Activated naive CD4-positive, alpha-beta T cell treated with Interleukin-2 at 50 U/mL for 16 hours (primary cell): ENCODE results near the gene ARSB.
"Not testable (repeated sequence)": the region's sequence is repeated elsewhere in the genome, so short reads cannot be mapped to it uniquely, and the experiment has no call there.

Experiments
- DNase-seq: peaks from one replicate; pipeline ENCODE4 v3.0.0-alpha.2; 2020

The ARSB gene

DNA sequence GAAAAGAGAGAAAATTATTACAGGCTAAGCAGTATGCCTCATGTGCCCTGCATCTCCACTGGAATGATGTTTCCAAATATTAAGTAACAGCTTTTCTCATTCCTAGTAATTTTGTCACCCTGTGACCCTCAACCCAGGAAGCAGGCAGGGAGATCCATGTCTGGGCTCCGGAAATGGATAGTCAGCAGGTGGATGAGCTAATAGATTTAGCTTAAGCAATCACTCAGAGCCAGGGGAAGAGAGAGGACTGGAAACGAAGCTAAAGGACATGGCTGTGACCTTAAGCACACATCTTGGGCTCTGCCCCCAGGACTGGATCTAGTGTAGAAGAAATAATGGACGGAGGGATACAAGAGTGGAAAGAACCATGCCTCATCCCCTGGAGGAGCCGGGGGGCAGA, 89.5 kb downstream of the ARSB start:
- no peak for DNase-seq

DNA sequence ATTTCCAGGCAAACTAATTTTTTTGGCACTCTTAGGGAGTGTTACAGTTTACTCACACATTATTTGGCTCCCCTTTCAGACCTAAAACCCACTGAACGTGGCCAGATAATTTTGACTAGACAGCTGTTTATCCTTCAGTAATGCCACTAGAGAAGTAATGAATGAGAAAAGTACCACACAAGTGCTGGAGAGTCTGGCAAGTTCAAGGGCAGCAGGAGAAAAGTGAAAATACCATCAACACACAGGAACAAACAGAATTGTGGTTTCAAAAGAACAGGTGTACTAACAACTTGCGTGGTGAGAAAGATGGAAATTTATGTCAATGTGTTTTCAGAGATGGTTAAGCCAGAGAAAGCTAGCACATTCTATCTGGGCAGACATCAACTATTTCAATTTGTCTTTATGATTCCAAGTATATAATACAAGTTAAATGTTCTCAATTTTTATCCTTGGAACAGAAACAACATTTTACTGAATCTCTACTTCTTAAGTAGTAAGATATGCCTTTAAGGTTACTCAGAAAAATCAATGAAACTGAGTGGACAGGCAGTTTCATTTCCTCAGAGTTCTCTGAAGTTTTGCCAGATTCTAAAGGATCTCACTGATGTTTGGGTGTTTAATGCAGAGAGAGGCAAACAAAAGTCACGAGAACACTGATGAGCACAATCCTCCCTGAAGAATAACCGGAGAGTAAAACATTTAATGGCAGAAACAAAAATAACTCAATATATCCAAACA, 91.0 kb downstream of the ARSB start:
- no peak for DNase-seq

DNA sequence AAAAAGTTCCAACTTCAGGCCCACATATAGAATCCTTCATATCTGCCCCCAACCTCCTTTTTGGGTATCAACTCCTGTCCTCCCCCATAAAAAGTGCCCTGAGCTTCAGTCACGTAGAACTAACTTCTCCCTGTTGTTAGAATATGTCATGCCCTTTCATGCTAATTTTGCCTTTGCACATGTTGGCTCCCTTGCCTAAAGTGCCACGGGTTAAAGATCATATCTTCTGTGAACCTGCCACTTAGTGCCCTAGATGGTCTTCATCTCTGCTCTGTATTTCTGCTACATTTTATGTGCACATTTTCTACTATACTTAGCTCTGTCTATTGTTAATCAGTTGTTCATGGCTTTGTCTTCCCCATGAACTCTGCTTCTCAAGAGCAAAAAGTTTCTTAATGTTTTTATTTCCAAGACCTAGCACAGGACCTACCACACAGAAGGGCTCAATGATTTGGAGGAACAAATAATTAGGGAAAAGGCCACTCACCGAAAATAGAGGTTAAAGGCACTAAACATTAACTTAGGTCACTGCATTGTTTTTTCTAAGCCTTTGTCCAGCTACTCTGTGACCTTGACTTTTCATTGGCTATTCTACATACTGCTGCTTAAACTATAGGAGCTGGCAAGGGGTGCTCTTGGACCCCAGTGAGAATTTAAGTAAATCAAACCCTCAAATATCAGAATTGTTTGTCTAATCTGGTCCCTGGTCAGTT, 94.3 kb downstream of the ARSB start:
- no peak for DNase-seq

DNA sequence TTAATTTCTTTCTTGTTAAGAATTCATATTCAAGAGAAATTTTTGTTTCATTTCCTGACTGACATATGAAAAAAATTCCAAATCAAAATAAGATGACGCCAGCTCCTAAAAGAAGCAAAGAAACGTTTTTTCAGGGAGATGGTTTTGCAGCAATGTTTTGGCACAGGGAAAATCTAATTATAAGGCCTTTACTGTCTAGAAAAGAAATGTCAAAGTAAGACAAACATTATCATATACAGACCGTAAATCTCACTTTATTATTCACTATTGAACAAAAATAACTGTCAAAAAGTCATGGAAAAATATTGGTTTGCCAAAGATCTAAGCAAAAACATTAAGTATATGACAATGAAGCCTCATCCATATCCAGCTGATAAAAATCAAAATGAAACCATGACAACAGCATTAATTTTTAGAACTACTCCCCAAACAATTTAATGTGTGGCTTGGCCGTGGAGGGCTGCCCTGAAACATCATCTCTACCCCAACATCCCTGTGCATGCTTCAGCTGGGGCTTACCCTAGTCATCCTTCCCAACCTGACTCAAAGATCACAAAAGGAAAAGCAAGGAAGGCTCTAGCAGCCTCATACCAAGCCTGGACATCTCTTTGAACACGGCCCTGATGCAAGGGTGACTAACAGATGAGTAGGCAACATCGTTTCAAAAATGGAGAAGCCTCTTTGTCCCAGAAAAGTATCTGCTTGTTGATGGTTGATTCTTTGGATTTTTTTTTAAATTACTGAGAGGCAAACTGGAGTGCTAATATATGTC, 95.6 kb downstream of the ARSB start:
- DNase-seq = no peak

DNA sequence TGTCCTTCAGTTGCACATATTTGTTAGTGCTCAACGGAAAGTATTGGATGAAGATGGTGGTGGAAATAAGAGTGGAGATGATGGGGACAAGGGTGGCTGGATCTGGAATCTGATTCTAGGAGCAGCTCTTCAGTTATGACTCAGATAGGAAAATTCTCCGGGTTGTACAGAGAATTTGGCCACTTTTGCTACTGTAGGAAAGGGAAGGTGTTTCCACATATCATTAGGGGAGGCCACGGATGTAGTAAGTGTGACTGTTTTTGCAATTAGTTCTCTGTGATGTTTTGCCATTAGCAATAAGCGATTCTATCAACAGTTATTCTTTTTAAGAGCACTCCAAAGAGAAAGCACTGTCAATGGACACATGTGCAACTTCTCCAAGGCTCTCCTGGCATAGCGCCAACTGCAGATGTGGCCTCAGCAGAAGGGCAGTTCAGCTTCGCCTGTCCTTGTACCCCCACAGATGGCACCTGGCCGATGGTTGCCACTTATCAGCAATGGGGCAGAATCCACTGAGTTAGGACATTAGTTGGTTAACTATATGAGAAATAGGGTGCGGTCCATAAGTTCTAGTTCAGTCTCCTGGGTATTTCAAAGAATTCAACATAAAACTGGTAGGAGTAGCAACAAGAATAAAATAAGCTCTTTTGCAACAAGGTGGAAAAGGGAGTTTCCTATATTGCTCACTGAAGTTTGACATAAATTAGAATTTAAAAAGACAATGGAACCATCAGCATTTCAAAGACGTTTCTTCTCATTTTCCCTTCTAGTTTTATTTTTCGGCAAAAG, 96.3 kb downstream of the ARSB start:
- no peak for DNase-seq

DNA sequence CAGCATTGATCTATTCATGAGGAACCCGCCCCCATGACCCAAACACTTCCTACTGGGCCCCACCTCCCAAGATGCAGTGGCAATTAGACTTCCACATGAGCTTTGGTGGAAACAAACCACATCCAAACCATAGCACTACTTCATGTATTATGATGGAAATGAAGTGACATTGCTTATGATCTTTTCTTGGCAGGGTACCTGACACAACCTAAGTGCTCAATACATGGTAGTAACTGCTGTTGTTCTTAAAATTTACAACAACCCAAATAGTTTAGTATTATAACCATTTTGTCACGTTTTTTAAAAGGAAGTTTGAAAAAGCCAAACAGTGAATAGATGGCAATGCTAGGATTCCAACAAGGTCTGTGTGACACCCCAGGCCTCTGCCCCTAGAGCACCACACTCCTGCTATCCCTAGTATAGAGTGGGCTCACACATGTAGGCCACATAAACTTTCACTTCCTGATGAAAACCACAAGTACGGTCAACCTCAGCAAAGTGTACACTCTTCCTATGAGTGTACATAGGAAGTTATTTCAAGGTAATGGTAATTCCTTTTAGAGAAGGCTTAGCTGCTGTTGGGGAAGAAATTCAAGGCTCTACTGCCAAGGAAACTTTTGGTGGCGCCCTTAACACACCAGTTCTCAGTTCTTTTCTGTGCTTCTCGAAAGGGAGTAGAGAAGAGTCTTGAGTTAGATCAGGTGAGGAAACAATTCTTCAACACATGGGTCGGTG, 97.6 kb downstream of the ARSB start:
- no peak for DNase-seq

DNA sequence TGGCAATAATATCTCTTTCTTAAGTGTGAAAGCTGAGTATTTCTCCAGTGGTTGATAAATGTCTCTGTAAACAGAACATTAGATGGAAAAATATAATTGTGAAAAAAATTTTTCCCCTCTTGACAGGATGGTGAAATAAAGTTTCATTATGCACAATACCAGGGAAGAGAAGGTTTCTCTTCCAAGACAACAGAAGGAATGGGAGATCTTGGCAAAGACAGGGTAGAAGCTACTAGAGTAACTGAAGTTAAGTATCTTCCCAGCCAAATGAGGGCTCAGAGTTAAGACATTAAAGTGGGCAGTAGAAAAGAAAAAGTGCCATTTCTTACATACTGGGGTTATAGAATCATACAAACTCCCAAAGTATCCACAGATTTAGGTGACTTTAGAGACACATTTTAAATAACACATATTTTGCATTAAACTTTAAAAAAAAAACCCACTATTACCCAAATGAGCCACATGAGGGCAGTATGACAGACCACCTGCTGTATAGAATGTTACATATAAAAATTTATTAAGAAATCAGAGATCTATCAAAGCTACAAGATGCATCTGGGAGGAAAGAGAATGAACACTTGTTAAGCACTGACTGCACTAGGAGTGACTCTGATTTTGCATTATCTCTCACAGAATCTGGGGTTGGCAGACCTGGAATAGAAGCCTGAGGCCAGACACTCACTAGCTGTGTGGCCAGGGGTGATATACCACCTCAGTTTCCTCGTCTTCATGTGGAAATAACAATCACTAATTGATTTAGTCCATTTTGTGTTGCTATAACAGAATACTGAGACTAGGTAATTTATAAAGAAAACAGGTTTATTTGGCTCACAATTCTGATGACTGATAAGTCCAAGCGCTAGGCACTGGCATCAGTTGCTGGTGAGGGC, 98.5 kb downstream of the ARSB start:
- DNase-seq = no peak

DNA sequence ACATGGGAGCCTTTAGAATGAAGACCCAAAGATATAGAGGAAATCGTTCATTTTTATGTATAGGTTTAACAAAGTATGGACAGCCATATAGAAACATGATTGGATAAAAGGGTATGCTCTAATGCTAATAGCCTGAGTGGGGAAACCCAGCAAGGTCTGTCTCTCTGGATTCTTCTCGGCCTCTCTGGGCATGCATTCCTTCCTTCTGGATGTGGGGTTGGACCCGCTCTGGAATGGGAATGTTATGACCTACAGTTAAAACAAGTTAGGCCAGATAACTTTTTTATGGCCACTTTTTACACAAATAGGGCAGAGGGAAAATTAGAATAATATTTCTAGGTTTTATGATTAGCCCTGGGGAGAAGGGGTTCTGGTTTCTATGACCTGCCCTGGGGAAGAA, 103.2 kb downstream of the ARSB start:
- DNase-seq = no peak

DNA sequence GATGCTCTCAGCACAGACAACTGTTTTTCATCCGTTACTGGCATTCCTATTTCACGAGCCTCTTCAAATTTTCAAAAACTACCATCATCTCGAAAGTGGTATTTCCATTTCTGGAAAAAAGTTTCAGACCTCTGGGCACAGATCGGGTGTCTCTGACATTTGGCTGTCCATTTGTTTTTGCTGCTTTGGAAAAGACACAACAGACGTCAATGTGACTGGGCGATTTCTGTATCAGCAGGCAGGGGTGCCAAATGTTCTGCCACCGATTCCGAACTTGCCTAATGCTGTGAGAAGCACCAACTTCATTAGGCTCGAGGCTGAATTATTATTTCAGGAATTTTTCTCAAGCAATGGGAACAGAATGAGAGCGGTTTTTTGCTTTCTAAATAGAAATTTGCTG, 105.6 kb downstream of the ARSB start:
- DNase-seq = no peak

DNA sequence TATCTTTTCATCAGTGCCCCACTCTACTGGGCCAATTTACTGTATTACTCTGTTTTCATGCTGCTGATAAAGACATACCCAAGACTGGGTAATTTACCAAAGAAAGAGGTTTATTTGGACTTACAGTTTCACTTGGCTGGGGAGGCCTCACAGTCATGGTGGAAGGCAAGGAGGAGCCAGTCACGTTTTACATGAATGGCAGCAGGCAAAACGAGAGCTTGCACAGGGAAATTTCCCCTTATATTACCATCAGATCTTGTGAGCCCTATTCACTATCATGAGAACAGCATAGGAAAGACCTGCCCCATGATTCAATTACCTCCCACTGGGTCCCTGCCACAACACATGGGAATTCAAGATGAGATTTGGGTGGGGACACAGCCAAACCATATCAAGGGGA, 119.0 kb downstream of the ARSB start:
- DNase-seq = not testable (repeated sequence)

DNA sequence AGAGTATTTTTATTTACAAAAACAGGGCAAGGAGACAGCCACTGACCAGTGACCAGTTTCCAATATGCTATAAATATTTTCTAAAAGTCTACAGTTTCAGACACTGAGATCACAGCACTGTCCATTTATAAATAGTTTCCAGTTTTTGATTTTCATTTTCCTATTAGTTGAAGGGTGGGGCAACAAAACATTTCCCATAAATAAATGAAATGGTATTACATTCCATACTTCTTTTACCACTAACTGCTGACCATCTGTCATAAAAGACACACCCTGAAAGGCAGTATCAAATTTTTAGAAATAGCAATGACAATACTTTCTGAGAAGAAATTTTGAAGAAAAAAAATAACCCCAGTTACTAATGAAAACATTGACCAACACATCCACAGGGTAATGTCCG, 126.7 kb downstream of the ARSB start:
- no peak for DNase-seq

DNA sequence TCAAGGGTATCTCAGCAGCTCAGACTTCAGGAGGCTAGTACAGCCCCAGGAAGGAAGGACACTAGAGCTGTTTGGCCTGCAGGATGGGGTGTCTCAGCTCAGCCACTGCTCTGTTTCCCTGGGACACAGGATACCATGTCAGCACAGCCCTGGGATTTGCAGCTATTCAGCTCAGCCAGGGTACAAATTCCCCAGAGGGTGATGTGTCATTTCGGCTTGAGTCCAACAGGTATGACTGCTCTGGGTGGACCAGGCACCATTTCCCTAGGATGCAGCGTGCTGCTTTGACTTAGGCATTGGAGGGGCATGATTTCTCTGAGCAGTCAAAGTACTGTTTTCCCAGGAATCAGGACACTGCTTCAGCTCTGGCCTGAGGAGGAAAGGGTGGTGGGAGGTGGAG, 130.1 kb downstream of the ARSB start:
- DNase-seq = no peak

DNA sequence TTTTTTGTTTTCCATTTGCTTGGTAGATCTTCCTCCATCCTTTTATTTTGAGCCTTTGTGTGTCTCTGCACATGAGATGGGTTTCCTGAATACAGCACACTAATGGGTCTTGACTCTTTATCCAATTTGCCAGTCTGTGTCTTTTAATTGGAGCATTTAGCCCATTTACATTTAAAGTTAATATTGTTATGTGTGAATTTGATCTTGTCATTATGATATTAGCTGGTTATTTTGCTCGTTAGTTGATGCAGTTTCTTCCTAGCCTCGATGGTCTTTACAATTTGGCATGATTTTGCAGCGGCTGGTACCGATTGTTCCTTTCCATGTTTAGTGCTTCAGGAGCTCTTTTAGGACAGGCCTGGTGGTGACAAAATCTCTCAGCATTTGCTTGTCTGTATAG, 133.2 kb downstream of the ARSB start:
- DNase-seq = not testable (repeated sequence)

DNA sequence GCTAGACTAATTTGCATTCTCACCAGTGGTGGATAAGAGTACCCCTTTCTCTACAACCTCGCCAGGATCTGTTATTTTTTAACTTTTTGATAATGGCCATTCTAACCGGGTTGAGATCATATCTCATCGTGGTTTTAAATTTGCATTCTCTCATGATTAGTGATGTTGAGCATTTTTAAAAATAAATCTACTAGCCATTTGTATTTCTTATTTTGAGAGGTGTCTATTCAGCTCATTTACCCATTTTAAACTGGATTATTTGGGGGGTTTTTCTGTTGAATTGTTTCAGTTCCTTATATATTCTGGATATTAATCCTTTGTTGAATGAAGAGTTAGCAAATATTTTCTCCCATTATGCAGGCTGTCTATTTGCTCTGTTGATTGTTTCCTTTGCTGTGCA, 139.6 kb downstream of the ARSB start:
- DNase-seq = no peak

DNA sequence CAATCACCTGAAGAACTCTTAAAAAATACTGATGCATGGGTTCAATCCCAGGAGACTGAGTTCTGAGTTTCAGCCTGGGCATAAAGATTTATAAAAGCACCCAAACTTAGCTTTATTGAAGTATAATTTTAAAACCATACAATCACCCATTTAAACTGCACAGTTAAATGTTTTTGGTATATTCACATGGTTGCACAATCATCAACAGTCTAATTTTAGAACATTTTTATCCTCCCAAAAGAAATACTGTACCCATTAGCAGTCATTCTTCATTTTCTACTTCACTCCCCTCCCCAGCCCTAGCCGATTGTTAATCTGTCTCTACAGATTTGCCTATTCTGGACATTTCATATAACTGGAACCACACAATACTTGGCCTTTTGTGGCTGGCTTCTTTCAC, 141.7 kb downstream of the ARSB start:
- no peak for DNase-seq

DNA sequence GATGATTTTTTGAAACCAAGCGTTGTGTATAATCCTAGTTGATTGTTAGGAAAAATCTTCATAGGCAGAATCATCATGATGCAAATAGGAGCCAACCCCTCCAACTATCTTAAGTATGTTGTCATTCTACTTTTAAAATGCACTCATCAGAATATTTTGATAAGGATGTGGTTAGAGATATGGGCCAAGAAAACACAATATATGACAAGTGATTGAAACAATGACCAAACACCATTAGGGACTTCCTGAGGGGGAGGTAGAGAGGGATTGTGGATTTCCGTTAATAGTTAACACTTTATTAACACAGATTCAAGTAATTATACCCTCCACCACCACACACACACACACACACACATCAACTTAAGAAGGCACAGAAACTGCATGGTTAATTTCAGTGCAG, 143.3 kb downstream of the ARSB start:
- no peak for DNase-seq

DNA sequence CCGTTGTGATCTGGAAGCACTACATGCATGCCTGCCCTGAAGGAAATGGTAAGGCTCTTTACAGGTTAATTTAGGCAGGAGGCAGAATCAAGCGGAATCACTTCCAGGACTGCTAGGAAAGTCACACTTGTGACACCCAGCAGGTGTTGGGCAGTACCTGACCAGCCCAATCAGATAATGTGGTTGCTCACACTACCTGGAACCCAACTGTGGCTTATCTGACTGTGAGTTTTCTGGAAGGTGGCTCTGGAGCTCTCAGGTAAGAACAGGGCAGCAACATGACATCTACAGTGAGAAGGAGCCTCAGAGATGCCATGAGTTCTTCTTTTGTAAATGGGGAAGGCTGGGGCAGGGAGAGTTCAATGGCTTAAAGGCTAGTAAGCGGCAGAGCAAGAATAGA, 146.4 kb downstream of the ARSB start:
- DNase-seq = no peak

DNA sequence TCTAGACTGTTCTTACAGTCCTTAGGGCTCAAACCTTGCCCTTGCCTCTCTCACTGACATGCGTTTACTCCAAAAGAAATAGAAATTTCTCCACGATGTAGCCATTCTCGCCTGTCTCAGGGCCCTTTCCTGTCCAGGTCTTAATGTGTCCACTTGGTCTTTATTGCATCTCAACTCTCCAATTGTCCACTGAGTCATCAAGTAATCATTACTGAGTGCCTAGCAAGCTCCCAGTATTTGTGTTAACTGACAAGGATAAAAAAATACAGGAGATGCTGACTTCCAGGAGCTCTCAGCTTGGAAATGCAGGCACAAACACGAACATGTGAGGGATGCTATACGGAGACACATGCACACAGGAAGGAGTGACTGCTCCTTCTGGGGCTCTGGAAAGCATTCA, 147.3 kb downstream of the ARSB start:
- no peak for DNase-seq

DNA sequence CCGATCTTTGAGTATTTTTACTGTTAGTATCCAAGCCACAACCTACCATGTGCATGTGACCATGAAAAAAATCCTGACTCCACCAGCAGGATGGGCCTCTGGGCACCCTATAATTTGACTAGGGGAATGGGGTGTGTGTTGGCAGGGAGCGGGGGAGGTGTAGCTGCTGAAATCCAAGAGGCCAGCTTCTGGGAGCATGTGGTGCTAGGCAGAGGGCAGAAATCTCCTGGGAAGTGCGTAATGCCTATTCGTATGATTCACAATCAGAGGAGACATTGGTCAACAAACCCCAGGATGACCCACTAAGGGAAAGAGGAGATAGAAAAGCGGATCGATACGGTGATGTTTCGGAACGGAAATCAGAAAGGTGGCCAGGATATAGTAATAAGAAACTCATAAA, 149.9 kb downstream of the ARSB start:
- no peak for DNase-seq

DNA sequence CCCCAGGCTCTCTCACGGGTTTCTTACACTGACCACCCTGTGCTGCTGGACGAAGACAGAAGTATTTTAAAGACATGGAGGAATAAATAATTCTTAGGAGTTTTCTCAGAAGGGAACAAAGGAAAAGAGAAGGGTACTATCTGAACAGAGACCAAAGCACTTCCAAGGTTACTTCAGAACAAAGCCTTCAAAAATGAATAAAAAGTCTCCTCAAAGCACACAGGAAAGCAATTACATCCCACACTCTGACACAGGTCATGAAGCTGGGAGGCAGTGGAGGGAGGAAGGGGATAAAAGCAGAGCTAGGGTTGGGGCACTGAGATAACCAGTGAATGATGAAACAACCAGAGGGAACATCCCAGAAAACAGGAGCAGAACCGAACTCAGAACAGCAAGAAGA, 151.8 kb downstream of the ARSB start:
- no peak for DNase-seq

DNA sequence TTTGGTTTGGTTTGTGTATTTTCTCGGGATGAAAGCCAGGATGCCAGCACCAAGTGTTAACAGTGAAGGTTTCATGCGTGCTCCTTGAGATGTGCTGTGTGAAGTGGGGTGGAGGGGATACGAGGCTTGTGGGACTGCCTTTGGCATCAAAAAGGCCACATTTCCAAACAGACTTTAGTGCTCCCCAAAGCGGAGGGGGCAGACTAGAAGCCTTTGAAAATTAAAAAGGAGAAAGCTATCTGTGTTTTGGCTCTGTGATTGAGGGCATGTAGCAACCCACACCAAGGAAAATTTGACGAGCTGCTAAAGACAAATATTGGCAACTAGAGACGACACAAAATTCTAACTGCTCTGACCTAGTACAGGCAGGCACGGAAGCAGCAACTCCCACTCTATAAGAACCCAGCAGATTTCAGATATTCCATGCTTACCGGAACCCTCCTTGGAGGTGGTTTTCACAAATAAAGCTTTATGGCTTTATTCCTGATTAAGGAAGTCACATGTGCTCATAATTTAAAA, 154.5 kb downstream of the ARSB start:
- DNase-seq = no peak
